Stimulated activated CD4-positive, alpha-beta T cell treated with anti-CD3 and anti-CD28 coated beads, Interleukin-4, amount 100 ng/mL, for 24 hours (primary cell): ENCODE measurements around the gene SERPINB12.

Experiments
- DNase-seq: peaks from one replicate; pipeline ENCODE4 v3.0.0-alpha.2; 2020

Gene SERPINB12, protein sequence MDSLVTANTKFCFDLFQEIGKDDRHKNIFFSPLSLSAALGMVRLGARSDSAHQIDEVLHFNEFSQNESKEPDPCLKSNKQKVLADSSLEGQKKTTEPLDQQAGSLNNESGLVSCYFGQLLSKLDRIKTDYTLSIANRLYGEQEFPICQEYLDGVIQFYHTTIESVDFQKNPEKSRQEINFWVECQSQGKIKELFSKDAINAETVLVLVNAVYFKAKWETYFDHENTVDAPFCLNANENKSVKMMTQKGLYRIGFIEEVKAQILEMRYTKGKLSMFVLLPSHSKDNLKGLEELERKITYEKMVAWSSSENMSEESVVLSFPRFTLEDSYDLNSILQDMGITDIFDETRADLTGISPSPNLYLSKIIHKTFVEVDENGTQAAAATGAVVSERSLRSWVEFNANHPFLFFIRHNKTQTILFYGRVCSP

DNA sequence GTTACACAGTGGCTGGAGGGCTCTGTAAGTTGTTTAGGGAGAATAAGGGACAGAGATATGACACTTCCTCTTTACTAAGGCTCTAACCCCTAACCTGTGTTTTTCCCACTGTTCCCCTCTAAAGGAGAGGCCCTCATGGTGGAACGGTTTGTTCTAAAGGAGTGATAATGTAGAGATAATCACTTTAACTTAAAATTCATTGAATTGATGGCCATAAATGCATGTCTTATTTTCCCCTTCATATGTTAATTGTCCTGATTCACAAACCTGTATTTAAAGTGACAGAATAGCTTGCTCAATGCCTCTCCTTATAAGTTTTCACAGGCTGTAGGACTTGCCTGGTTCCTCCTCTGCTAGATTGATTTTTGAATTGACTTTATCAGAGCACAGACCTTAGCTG lies at the start of gene SERPINB12:
Gene SERPINB12 (plus strand): TSS at position 301 of the 400 bp plus-strand sequence. CDS start 13,791 bp downstream, outside the sequence.
- DNase-seq = no peak

- no peak for DNase-seq
Measured at GRCh38 chr18:63492851-63493250, 49.3 kb upstream of the SERPINB12 start.

DNA sequence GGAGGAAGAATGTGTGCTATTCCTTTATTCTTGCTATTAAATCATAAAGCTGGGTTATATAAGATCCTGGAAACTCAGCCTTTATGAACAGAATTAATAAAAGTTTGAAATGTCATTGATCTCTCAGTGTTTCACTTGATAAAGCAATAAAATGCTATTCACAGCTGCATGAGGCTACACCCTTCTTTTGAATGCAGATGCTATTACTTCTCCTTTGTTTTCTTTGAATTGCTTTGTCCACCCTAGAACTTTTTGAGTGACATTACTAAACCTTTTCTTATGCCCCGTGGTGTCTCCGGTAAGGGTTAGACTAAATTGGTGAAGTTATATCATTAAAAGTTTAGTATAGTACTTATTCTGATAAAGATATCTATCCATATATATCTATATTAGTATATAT lies 46.5 kb upstream of the SERPINB12 start:
- no peak for DNase-seq

DNA sequence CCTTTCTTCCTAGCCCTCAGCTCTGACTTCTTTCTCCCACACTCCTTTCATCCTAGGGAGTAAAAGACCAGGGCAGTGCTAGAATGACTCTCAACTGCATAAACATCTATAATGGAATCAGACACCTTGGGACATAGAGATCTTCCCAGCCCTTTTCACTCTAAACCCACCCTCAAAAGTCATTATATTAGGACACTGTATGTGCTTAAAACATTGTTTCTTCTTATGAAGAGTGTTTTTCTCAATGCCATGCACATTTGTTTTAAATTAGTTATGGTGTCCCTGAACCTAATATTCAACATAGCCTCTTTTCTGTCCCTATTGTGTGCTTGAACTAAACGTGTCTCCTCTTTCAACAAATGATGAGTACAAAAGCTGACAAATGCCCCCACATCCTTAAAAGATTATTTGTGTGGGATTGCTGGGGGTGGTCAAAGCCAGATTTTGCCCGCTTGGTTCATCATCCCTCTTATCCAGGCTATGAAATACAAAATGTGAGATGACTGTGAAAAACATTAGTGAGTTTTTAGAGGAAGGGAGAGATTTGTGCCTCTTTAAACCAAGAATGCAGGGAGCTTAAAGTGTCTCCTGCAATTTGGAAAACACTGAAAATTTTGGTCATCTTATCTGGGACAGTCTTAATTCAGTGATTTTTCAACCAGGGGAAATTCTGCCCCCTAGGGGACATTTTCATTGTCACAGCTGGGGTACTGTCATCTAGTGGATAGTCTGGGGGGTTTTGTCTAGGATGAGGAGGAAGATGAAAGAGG lies 36.4 kb upstream of the SERPINB12 start:
- peak; percentile 17 for DNase-seq

- DNase-seq = no peak
Measured at GRCh38 chr18:63506336-63506646, 35.9 kb upstream of the SERPINB12 start.

GRCh38 chr18:63508596-63508995 lies 33.6 kb upstream of the SERPINB12 start:
- no peak for DNase-seq

DNA sequence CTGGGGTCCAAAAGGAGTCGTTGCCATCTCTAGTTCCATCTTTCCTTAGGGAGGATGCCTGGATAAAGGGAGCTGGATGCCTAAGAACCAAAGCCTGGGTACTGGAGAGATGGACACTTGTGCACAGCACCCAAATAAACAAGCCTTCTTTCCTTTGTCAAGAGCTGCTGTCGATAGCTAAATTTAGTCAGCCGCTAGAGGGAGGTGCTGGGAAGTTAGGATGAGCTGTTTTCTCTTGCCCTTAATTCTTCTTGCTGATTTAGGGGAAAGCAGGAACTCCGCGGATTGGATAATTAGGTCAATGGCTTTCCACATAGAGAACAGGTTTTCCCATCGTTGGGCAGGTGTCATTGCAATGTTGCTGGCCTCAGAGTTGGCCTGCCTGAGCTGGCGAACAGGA lies 30.9 kb upstream of the SERPINB12 start:
- DNase-seq = no peak

DNA sequence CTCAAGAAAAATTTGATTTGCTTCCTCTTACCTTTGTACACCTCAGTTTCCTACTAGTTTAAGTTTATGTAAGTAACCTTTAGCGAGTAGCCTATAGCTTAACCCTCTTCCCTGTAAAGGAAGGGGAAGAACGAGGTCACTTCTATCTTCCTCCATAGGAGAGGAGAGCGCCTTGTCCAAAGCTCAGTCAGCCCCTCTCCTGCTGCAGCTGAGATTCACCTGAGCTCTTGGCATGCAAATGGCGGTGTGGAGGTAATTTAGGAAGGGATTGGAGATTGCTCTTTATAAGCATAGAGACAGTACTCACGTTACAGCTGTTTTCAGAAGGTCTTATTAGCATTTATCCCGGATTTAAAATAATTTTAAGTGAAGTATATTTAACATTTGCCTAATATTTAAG lies 27.8 kb upstream of the SERPINB12 start:
- DNase-seq = no peak

DNA sequence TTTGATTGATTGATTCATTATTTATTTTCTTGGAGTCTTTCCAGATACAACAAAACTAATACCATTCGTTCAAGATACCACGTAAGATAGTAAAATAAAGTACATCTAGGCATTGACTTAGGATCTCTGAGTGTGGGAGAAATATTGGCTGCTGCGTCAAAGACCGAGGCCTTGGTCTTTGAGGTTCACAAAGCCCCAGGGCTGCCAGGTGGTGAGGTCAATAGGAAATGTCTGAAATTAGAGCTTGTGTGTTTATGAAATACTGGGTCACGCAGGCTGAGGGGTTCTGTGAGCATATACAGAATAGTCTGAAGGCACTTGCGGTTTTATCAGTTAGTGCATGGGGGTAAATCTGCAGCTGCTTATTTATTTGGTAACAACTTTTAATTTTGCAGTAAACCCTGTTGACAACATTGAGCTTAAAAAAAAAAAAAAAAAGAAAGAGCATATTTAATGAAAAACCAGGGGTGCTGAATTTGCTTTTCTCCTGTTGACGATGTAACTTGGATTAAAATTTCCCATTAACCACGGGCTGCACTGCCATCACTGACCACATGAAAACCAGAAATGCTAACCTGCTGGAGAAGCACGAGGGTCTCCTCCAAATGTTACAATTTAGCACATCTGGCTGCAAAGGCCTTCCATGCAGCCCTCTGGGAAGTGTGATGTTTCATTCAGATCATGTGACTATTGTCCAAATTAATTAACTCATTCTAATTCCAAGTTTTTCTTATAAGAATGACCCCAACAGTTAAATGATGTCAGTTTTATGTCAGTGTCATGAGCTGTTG lies 27.1 kb upstream of the SERPINB12 start:
- DNase-seq = no peak

DNA sequence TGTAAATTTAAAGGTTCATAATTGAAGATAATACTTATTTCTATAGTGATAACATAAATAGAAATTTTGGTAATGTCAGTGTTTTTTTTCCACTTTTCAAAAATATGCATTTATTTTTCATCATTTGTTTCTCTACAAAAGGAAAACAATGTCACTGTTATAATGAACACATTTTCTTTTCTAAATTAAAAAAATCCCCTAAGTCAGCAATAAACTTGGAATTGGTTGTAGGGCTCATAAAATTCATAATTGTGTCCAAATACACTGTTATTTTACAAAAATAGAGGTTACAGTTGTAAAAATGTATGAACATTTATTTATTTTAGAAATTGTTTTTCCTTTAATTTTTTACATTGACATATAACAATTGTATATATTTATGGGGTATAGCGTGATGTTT lies 26.4 kb upstream of the SERPINB12 start:
- no peak for DNase-seq

DNA sequence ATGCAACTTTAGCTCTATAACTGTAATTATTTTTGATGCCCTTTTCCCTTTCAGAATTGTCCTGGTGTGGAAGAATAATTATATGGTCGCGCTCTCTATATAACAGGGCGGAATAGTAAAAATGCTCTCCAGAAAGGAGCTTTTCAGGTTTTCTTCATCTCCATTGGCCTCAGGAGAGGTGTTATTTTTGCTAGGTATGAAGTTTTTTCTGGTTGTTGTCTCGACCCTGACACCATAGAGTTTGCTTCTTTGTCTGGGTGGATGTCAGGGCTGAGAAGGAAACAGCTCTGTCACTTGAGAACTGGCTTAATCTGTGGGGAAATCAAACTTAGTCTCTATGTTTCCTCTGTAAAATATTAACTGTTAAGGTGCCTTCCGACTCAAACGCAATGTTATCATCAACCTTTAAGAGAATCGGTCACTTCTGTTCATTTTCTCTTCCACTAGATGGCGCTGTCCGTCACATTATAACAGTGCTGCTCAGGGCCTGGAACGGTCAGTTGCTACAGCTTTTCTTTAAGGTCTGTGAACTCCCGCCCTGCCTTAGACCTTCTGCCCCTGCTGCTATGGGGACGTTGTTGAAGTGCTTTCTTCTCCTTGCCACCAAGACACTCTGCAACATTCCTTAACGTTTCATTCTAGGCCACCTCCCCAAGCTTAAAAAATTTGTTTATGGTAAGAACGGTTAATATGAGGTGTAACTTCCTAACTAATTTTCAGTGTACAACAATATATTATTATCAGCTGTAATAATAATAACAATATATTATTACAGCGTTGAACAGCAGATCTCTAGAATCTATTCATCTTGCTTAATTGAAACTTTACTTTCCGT lies 23.8 kb upstream of the SERPINB12 start:
- DNase-seq = peak; percentile 64

GRCh38 chr18:63520053-63520685 lies 22.0 kb upstream of the SERPINB12 start:
- DNase-seq = no peak

- no peak for DNase-seq
Measured at GRCh38 chr18:63523660-63524059, 18.5 kb upstream of the SERPINB12 start.

DNA sequence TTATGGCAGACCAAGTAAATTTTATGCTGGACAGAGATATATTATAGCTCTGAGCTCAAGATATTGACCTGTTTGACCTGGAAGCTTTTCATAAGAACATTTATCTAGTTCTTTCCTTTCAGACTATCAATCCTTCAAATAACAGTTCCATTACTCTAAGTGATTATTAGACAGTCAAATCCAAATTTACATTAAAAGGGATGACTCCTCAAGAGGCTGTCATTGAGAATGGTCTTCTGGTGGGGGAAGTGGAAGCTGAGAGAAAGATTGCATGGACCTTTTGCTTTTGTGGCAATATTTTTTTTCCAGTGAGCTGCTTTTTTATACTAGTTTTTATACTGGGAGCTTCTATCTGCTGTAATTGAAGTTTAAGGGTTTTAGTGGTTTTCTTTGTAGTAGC lies 14.9 kb upstream of the SERPINB12 start:
- DNase-seq = no peak

DNA sequence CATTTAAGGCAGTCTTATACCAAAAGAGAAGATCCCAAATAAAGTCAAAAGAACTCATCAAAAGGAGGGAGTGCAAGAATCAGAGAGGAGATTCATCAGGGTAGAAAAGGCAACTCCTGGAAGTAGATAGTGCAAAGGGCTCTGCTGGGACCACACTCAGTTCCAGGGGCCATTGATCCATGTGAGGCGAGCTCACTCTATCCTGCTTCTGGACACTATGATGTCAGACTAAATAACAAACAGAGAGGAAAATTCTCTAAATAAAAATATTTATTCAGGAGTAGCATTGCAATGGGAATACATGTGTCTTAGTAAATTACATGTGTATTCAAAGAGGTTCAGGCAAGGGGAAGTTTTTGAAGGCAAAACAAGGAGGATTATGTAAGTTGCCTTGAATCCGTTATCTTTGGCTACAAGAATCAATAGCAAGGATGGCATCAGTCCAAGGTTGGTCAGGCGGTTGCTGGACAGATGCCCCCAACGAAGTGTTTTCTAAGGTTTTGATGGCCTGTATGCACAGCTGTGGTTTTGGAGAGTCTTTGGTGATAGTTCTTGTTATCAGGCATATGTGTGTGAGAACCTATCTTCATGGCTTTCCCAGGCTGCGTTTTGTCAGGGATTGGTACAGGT lies 13.2 kb upstream of the SERPINB12 start:
- DNase-seq = no peak

GRCh38 chr18:63532471-63532870 lies 9.7 kb upstream of the SERPINB12 start:
- DNase-seq = no peak

GRCh38 chr18:63534615-63535014 lies 7.6 kb upstream of the SERPINB12 start:
- DNase-seq = no peak

DNA sequence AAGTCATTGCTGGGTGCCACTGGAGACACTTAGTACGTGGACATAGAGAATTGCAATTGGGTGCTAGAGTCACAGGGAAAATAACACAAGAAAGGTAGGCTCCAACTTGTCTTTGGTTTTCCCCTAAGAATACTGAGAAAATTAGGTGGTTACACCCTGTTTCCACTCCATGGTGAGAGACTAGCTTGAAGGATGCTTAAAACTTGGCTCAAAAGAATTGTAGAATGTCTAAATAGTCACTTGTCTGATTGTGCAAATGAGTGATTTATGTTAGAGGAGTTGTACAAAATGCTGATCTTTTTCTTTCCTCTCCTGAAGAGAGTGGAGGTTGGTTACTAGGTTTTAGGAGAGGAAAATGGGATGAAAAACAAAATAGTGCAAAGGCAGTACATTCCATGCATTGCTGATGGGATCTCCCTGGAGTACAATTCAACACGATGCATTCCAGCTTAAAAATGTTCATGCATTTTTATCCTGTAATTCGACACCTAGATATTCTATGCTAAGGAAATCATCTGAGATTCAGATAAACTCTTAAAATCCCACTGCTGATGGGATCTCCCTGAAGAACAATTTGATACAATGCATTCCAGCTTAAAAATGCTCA lies 2.2 kb upstream of the SERPINB12 start:
- DNase-seq = no peak

DNA sequence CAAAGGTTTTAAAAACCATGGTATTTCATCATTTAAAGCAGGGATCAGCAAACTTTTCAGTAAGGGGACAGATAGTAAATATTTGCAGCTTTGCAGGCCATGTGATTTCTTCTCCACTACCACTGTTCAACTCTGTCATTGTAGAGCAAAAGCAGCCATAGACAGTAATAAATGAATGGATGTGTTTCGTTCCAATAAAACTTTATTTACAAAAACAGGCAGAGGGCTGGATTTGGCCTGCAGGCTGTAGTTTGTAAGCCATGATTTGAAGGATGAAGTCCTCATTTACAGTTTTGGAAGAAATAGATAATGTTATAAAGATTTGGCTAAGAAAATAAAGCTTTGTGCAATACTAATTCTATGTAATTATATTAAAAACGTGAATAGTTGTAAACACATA lies 1.8 kb downstream of the SERPINB12 start:
- no peak for DNase-seq

DNA sequence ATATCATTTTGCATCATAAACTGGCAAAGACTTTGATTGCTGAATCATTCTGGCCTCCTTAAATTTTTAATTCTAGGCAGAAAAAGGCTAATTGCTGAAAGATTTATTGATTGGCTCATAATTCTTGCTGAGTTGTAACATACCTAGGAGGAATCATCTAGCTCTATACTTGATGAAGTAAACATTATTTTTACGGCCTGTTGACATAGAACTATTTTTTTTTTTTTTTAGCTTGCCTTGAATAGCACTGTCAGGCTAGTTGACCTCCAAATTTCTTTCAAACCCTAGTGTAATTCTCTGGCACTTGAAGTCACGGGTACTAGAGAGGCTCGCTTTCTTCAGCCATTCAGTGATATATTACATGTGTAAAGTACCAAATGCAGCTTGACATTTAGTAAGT lies 2.8 kb downstream of the SERPINB12 start:
- DNase-seq = no peak

DNA sequence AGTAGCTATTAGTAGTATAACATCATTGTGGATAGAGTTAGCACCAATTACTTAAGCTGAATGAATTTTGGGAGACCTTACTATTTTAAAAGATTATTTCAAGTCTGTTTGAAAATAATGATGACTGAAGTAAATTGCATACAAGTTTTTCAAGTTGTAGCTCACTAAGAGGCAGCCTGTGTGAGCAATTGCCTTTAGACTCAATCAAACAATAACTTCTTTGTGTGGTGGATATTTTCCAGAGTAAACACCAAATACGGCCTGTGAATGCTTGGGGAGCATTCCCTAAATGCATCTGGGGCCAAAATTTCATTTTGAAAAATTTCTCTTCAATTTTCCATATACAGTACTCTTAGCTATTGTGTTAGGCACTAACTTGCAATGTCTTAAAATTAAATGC lies 7.9 kb downstream of the SERPINB12 start:
- no peak for DNase-seq
